Trophoblast cell (in vitro differentiated cells and primary cell): ENCODE results near the gene GLG1.
"Not testable (repeated sequence)": the region's sequence is repeated elsewhere in the genome, so short reads cannot be mapped to it uniquely, and the experiment has no call there.

Experiments
- DNase-seq, 2 donors: peaks; one replicate each; pipeline ENCODE4 v3.0.0-alpha.2; 2016
- H2AFZ ChIP-seq: 2 replicates; pipeline ENCODE4 v1.6.1; 2013; ENCODE audit warnings: low read length, moderate library complexity, mild to moderate bottlenecking; ENCODE audit not compliant: insufficient read depth, poor library complexity
- H2AK5ac ChIP-seq: 2 replicates; pipeline ENCODE4 v1.6.1; 2013; ENCODE audit warnings: mild to moderate bottlenecking, low read length
- H2BK120ac ChIP-seq: 2 replicates; pipeline ENCODE4 v1.6.1; 2013; ENCODE audit warnings: low read length, mild to moderate bottlenecking, moderate library complexity; ENCODE audit not compliant: insufficient read depth, poor library complexity
- H2BK12ac ChIP-seq: 2 replicates; pipeline ENCODE4 v1.6.1; 2013; ENCODE audit warnings: mild to moderate bottlenecking, low read length, moderate library complexity
- H2BK5ac ChIP-seq: 2 replicates; pipeline ENCODE4 v1.6.1; 2013; ENCODE audit warnings: low read length, low read depth, moderate library complexity, mild to moderate bottlenecking; ENCODE audit not compliant: poor library complexity
- H3K14ac ChIP-seq: 2 replicates; pipeline ENCODE4 v1.6.1; 2013; ENCODE audit warnings: mild to moderate bottlenecking, low read length
- H3K18ac ChIP-seq: 2 replicates; pipeline ENCODE4 v1.6.1; 2013; ENCODE audit warnings: mild to moderate bottlenecking, low read length
- H3K23ac ChIP-seq: 2 replicates; pipeline ENCODE4 v1.6.1; 2013; ENCODE audit warnings: low read length
- H3K27ac ChIP-seq: 2 replicates; pipeline ENCODE4 v1.5.1; 2013; ENCODE audit warnings: low read depth, mild to moderate bottlenecking, inconsistent platforms, low read length, moderate library complexity
- H3K27me3 ChIP-seq: 2 replicates; pipeline ENCODE4 v1.6.1; 2013; ENCODE audit warnings: inconsistent platforms, mild to moderate bottlenecking, low read length, moderate library complexity; ENCODE audit not compliant: insufficient read depth
- H3K36me3 ChIP-seq, 2 experiments: 1 replicate in 1 of 2; 2 replicates in 1 of 2; pipeline ENCODE4 v1.6.1; 2013; ENCODE audit warnings: low read length in 2 of 2, mild to moderate bottlenecking in 2 of 2, moderate library complexity in 1 of 2; ENCODE audit not compliant: insufficient read depth in 2 of 2, control insufficient read depth in 1 of 2
- H3K4ac ChIP-seq: 2 replicates; pipeline ENCODE4 v1.6.1; 2013; ENCODE audit warnings: low read depth, mild to moderate bottlenecking, low read length, moderate library complexity
- H3K4me1 ChIP-seq, 2 experiments: 1 replicate in 1 of 2; 2 replicates in 1 of 2; pipeline ENCODE4 v1.6.1; 2013; ENCODE audit warnings: low read length in 2 of 2, mild to moderate bottlenecking in 2 of 2, moderate library complexity in 1 of 2; ENCODE audit not compliant: insufficient read depth in 2 of 2, control insufficient read depth in 1 of 2
- H3K4me2 ChIP-seq: 2 replicates; pipeline ENCODE4 v1.6.1; 2013; ENCODE audit warnings: inconsistent platforms, mild to moderate bottlenecking, low read length, moderate library complexity
- H3K4me3 ChIP-seq: 2 replicates; pipeline ENCODE4 v1.5.1; 2013; ENCODE audit warnings: mild to moderate bottlenecking, low read depth, low read length, inconsistent platforms
- H3K79me1 ChIP-seq: one replicate; pipeline ENCODE4 v1.6.1; 2013; ENCODE audit warnings: low read length
- H3K79me2 ChIP-seq: 2 replicates; pipeline ENCODE4 v1.6.1; 2013; ENCODE audit warnings: low read length, mild to moderate bottlenecking; ENCODE audit not compliant: control insufficient read depth, insufficient read depth, poor library complexity
- H3K9ac ChIP-seq: 2 replicates; pipeline ENCODE4 v1.6.1; 2013; ENCODE audit warnings: mild to moderate bottlenecking, low read length
- H3K9me3 ChIP-seq: 2 replicates; pipeline ENCODE4 v1.6.1; 2013; ENCODE audit warnings: low read depth, mild to moderate bottlenecking, control low read depth, inconsistent platforms, low read length; ENCODE audit not compliant: insufficient read depth
- H4K12ac ChIP-seq: 2 replicates; pipeline ENCODE4 v1.6.1; 2013; ENCODE audit warnings: low read depth, mild to moderate bottlenecking, low read length, moderate library complexity
- H4K8ac ChIP-seq: 2 replicates; pipeline ENCODE4 v1.6.1; 2013; ENCODE audit warnings: low read depth, mild to moderate bottlenecking, low read length, moderate library complexity
- H4K91ac ChIP-seq: one replicate; pipeline ENCODE4 v1.6.1; 2013; ENCODE audit warnings: low read depth, mild to moderate bottlenecking, low read length, moderate library complexity
- WGBS: extraction: QIAGEN DNeasy Blood & Tissue Kit; methylation state at CpG from one replicate; pipeline ENCODE4 v1.1.7; 2013; ENCODE audit warnings: missing lambda C conversion rate; ENCODE audit not compliant: insufficient read length, insufficient coverage; ENCODE audit errors: extremely low coverage; 5-methylcytosine and 5-hydroxymethylcytosine counted together

Gene GLG1

GRCh38 chr16:74522160-74522559, 84.8 kb downstream of the GLG1 start:
- H2BK120ac ChIP-seq: no peak overlapping the region
- H3K14ac ChIP-seq: no peak overlapping the region
- WGBS: no CpG with 5 or more reads among the region's 6 CpGs
- H4K12ac ChIP-seq: no peak overlapping the region
- no peak overlapping the region for H3K4me2 ChIP-seq
- DNase-seq: no peak
- H3K4ac ChIP-seq: no peak overlapping the region
- H3K36me3 ChIP-seq: peaks cover 0 to 2% of the 10 kb centered on the region in 2 experiments
- H3K9ac ChIP-seq: no peak overlapping the region
- no peaks in the 10 kb centered on the region for H3K27me3 ChIP-seq
- H3K4me1 ChIP-seq: no peaks in the 10 kb centered on the region
- H3K23ac ChIP-seq: no peak overlapping the region
- no peak overlapping the region for H3K4me3 ChIP-seq
- no peaks in the 10 kb centered on the region for H3K9me3 ChIP-seq
- no peaks in the 10 kb centered on the region for H3K79me2 ChIP-seq
- H2AK5ac ChIP-seq: no peak overlapping the region
- no peaks in the 10 kb centered on the region for H3K79me1 ChIP-seq
- H4K8ac ChIP-seq: no peak overlapping the region
- H2AFZ ChIP-seq: no peak overlapping the region
- H2BK5ac ChIP-seq: no peak overlapping the region
- H3K27ac ChIP-seq: no peak overlapping the region
- H2BK12ac ChIP-seq: no peak overlapping the region
- H4K91ac ChIP-seq: no peak overlapping the region
- H3K18ac ChIP-seq: no peak overlapping the region

GRCh38 chr16:74521691-74522090, 85.2 kb downstream of the GLG1 start:
- no CpG with 5 or more reads among the region's 4 CpGs for WGBS
- Histone ChIP-seq H3K27me3 (no peaks in the 10 kb centered on the region), H3K4me2 (no peak overlapping the region), H3K4me1 (no peaks in the 10 kb centered on the region), H3K14ac (no peak overlapping the region), H2AFZ (no peak overlapping the region), H4K91ac (no peak overlapping the region), H4K12ac (no peak overlapping the region), H3K4ac (no peak overlapping the region), H4K8ac (no peak overlapping the region), H3K36me3 (peaks cover 0 to 2% of the 10 kb centered on the region in 2 experiments), H3K4me3 (no peak overlapping the region), H3K79me1 (no peaks in the 10 kb centered on the region), H2BK120ac (no peak overlapping the region), H3K18ac (no peak overlapping the region), H3K9ac (no peak overlapping the region), H2BK12ac (no peak overlapping the region), H2AK5ac (no peak overlapping the region), H3K79me2 (no peaks in the 10 kb centered on the region), H3K27ac (no peak overlapping the region), H3K23ac (no peak overlapping the region), H2BK5ac (peak overlapping the region; percentile 59), H3K9me3 (no peaks in the 10 kb centered on the region)
- no peak for DNase-seq

DNA sequence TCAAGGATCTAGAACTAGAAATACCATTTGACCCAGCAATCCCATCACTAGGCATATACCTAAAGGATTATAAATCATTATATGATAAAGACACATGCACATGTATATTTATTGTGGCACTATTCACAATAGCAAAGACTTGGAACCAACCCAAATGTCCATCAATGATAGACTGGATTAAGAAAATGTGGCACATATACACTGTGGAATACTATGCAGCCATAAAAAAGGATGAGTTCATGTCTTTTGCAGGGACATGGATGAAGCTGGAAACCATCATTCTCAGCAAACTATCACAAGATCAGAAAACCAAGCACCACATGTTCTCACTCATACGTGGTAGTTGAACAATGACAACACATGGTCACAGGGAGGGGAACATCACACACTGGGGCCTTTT, 88.0 kb downstream of the GLG1 start:
- not testable (repeated sequence) for H3K79me2 ChIP-seq, H3K4me2 ChIP-seq, H4K8ac ChIP-seq, H3K9me3 ChIP-seq, DNase-seq, H2AFZ ChIP-seq, H3K14ac ChIP-seq, H3K18ac ChIP-seq, H4K91ac ChIP-seq, H3K4me3 ChIP-seq, H3K4ac ChIP-seq, H3K79me1 ChIP-seq, H3K27ac ChIP-seq, H3K4me1 ChIP-seq, H3K23ac ChIP-seq, H3K36me3 ChIP-seq, H2AK5ac ChIP-seq, H2BK5ac ChIP-seq, H2BK12ac ChIP-seq, H2BK120ac ChIP-seq, H3K9ac ChIP-seq, H4K12ac ChIP-seq, H3K27me3 ChIP-seq
- WGBS: no CpG with 5 or more reads among the region's 1 CpG

DNA sequence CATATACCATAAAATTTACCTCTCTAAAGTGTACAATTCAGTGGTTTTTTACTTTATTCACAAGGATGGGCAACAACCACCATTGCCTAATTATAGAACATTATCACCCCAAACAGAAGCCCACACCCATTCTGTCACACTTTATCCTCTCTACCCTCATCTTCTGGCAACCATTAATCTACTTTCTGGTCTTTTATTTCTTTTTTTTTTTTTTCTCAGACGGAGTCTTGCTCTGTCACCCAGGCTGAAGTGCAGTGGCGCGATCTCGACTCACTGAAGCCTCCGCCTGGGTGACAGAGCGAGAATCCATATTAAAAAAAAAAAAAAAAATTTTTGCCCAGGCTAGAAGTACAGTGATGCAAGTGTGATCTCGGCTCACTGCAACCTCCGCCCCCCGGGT, 95.0 kb downstream of the GLG1 start:
- Histone ChIP-seq H3K79me2 (no peaks in the 10 kb centered on the region), H3K27me3 (no peaks in the 10 kb centered on the region), H4K8ac (no peak overlapping the region), H4K12ac (no peak overlapping the region), H3K79me1 (no peaks in the 10 kb centered on the region), H3K14ac (no peak overlapping the region), H2BK120ac (no peak overlapping the region), H2AK5ac (no peak overlapping the region), H3K18ac (no peak overlapping the region), H3K23ac (no peak overlapping the region), H3K9me3 (no peaks in the 10 kb centered on the region), H3K4me3 (no peak overlapping the region), H3K4ac (no peak overlapping the region), H3K27ac (no peak overlapping the region), H3K4me1 (no peaks in the 10 kb centered on the region), H2AFZ (no peak overlapping the region), H3K4me2 (no peak overlapping the region), H4K91ac (no peak overlapping the region), H3K9ac (no peak overlapping the region), H3K36me3 (no peaks in the 10 kb centered on the region), H2BK5ac (no peak overlapping the region), H2BK12ac (no peak overlapping the region)
- no peak for DNase-seq
- WGBS: no CpG with 5 or more reads among the region's 9 CpGs
